ENCODE results near the gene OLA1.

The OLA1 gene

GRCh38 chr2:174076975-174077374 lies 171.4 kb downstream of the OLA1 start:
- H3K27ac ChIP-seq (ENCODE audit: insufficient read depth, low read depth, low read length, poor library complexity, severe bottlenecking), result no peak overlapping the region
- peaks cover 5% of the 10 kb centered on the region for H3K36me3 ChIP-seq (ENCODE audit: control insufficient read depth, insufficient read depth, low read length)
- no peaks in the 10 kb centered on the region for H3K9me3 ChIP-seq (ENCODE audit: control insufficient read depth, low read length)
- H3K27me3 ChIP-seq (ENCODE audit: control insufficient read depth, insufficient read depth, low read length, poor library complexity, severe bottlenecking), result no peaks in the 10 kb centered on the region
- 91 to 100% methylated on average over 1 of the region's 1 CpG for WGBS, 2 experiments
- H3K4me3 ChIP-seq (ENCODE audit: insufficient read depth, low read depth, low read length), result no peak overlapping the region
- H3K4me1 ChIP-seq (ENCODE audit: control insufficient read depth, insufficient read depth, low read length), result peaks cover 9% of the 10 kb centered on the region

- Histone ChIP-seq H3K36me3 (ENCODE audit: control insufficient read depth, insufficient read depth, low read length) (peaks cover 5% of the 10 kb centered on the region), H3K4me1 (ENCODE audit: control insufficient read depth, insufficient read depth, low read length) (peaks cover 9% of the 10 kb centered on the region), H3K27me3 (ENCODE audit: control insufficient read depth, insufficient read depth, low read length, poor library complexity, severe bottlenecking) (no peaks in the 10 kb centered on the region), H3K4me3 (ENCODE audit: insufficient read depth, low read depth, low read length) (no peak overlapping the region), H3K27ac (ENCODE audit: insufficient read depth, low read depth, low read length, poor library complexity, severe bottlenecking) (no peak overlapping the region), H3K9me3 (ENCODE audit: control insufficient read depth, low read length) (no peaks in the 10 kb centered on the region)
- 92 to 100% methylated on average over 1 to 2 of the region's 2 CpGs for WGBS, 2 experiments
Observed at GRCh38 chr2:174076040-174076439, 172.3 kb downstream of the OLA1 start.

DNA sequence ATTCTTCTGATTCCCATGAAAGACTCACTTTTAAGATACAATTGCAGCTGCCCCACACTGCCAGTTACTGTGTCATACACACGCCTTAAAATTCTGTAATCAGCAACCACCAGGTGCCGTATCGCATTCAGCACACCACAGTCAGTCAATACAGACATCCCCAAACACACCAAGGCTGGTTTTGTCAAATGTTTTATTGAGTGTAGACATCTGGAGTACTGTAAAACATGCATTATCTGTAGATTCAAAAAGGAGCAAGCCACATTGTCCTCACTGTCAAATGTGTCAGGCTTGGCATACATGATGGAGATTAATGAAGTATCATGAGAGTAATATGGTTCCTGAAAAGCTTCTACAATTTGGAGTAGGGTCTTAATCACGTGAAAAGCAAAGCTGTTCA lies 173.5 kb downstream of the OLA1 start:
- Histone ChIP-seq H3K4me3 (ENCODE audit: insufficient read depth, low read depth, low read length) (no peak overlapping the region), H3K9me3 (ENCODE audit: control insufficient read depth, low read length) (no peaks in the 10 kb centered on the region), H3K4me1 (ENCODE audit: control insufficient read depth, insufficient read depth, low read length) (peaks cover 9% of the 10 kb centered on the region), H3K27ac (ENCODE audit: insufficient read depth, low read depth, low read length, poor library complexity, severe bottlenecking) (no peak overlapping the region), H3K36me3 (ENCODE audit: control insufficient read depth, insufficient read depth, low read length) (peaks cover 5% of the 10 kb centered on the region), H3K27me3 (ENCODE audit: control insufficient read depth, insufficient read depth, low read length, poor library complexity, severe bottlenecking) (no peaks in the 10 kb centered on the region)
- WGBS, 2 experiments, result 95 to 97% methylated on average over 1 to 4 of the region's 4 CpGs

- H3K27me3 ChIP-seq (ENCODE audit: control insufficient read depth, insufficient read depth, low read length, poor library complexity, severe bottlenecking), result no peaks in the 10 kb centered on the region
- no peak overlapping the region for H3K4me3 ChIP-seq (ENCODE audit: insufficient read depth, low read depth, low read length)
- H3K9me3 ChIP-seq (ENCODE audit: control insufficient read depth, low read length), result no peaks in the 10 kb centered on the region
- H3K27ac ChIP-seq (ENCODE audit: insufficient read depth, low read depth, low read length, poor library complexity, severe bottlenecking), result no peak overlapping the region
- H3K36me3 ChIP-seq (ENCODE audit: control insufficient read depth, insufficient read depth, low read length), result peaks cover 5% of the 10 kb centered on the region
- no peaks in the 10 kb centered on the region for H3K4me1 ChIP-seq (ENCODE audit: control insufficient read depth, insufficient read depth, low read length)
- 91 to 96% methylated on average over 4 of the region's 4 CpGs for WGBS, 2 experiments
Observed at GRCh38 chr2:174072857-174073256, 175.5 kb downstream of the OLA1 start.

DNA sequence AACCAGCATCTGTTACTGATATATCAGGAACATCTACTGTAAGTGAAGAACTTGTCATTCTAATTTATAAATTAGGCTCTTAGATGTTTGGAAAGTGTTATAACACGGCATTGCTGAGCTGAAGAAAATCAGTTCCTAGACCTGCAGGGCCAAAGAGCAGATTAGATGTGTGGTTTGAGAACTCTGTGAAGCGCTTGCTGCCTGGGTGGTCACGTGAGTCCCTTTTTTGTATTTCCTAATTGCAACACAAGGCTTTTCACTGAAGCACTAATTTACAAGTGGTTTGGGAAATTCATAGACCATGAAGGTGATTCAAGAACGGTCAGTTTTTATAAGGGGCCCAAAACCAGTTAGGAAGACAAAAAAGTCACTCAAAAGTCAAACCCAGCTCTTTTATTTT lies 176.3 kb downstream of the OLA1 start:
- Histone ChIP-seq H3K27me3 (ENCODE audit: control insufficient read depth, insufficient read depth, low read length, poor library complexity, severe bottlenecking) (no peaks in the 10 kb centered on the region), H3K27ac (ENCODE audit: insufficient read depth, low read depth, low read length, poor library complexity, severe bottlenecking) (no peak overlapping the region), H3K36me3 (ENCODE audit: control insufficient read depth, insufficient read depth, low read length) (peaks cover 5% of the 10 kb centered on the region), H3K9me3 (ENCODE audit: control insufficient read depth, low read length) (no peaks in the 10 kb centered on the region), H3K4me1 (ENCODE audit: control insufficient read depth, insufficient read depth, low read length) (no peaks in the 10 kb centered on the region), H3K4me3 (ENCODE audit: insufficient read depth, low read depth, low read length) (no peak overlapping the region)
- 73 to 77% methylated on average over 4 of the region's 4 CpGs for WGBS, 2 experiments

- H3K9me3 ChIP-seq (ENCODE audit: control insufficient read depth, low read length), result no peaks in the 10 kb centered on the region
- H3K36me3 ChIP-seq (ENCODE audit: control insufficient read depth, insufficient read depth, low read length), result peaks cover 5% of the 10 kb centered on the region
- H3K27ac ChIP-seq (ENCODE audit: insufficient read depth, low read depth, low read length, poor library complexity, severe bottlenecking), result no peak overlapping the region
- 91 to 96% methylated on average over 2 to 3 of the region's 3 CpGs for WGBS, 2 experiments
- no peaks in the 10 kb centered on the region for H3K27me3 ChIP-seq (ENCODE audit: control insufficient read depth, insufficient read depth, low read length, poor library complexity, severe bottlenecking)
- H3K4me1 ChIP-seq (ENCODE audit: control insufficient read depth, insufficient read depth, low read length), result no peaks in the 10 kb centered on the region
- H3K4me3 ChIP-seq (ENCODE audit: insufficient read depth, low read depth, low read length), result no peak overlapping the region
Observed at GRCh38 chr2:174071321-174071720, 177.0 kb downstream of the OLA1 start.

GRCh38 chr2:174070281-174070680 lies 178.1 kb downstream of the OLA1 start:
- no peak overlapping the region for H3K27ac ChIP-seq (ENCODE audit: insufficient read depth, low read depth, low read length, poor library complexity, severe bottlenecking)
- H3K4me3 ChIP-seq (ENCODE audit: insufficient read depth, low read depth, low read length), result no peak overlapping the region
- H3K27me3 ChIP-seq (ENCODE audit: control insufficient read depth, insufficient read depth, low read length, poor library complexity, severe bottlenecking), result no peaks in the 10 kb centered on the region
- 89 to 91% methylated on average over 7 of the region's 7 CpGs for WGBS, 2 experiments
- H3K36me3 ChIP-seq (ENCODE audit: control insufficient read depth, insufficient read depth, low read length), result peaks cover 5% of the 10 kb centered on the region
- no peaks in the 10 kb centered on the region for H3K4me1 ChIP-seq (ENCODE audit: control insufficient read depth, insufficient read depth, low read length)
- no peaks in the 10 kb centered on the region for H3K9me3 ChIP-seq (ENCODE audit: control insufficient read depth, low read length)

- WGBS, 2 experiments, result 96 to 100% methylated on average over 1 of the region's 2 CpGs
- no peaks in the 10 kb centered on the region for H3K9me3 ChIP-seq (ENCODE audit: control insufficient read depth, low read length)
Observed at GRCh38 chr2:174067815-174068214, 180.5 kb downstream of the OLA1 start.

DNA sequence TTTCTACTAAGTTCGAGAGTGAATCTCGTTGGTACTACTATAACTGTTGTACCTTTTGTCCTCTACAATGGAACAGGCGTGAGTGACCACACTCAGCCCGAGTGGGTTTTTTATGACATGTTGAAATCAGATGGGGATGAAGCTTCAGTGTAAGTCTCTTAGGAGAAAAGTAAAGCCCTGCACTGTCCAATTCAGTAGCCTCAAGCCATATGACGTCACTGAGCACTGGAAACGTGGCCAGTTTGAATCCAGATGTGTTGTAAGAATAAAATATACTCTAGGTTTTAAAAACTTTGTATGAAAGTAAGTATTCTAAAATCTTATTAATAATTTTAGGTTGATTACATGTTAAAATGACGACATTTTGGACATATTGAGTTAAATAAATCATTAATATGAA lies 181.5 kb downstream of the OLA1 start:
- Histone ChIP-seq H3K27ac (ENCODE audit: insufficient read depth, low read depth, low read length, poor library complexity, severe bottlenecking) (no peak overlapping the region), H3K4me1 (ENCODE audit: control insufficient read depth, insufficient read depth, low read length) (peaks cover 15% of the 10 kb centered on the region), H3K9me3 (ENCODE audit: control insufficient read depth, low read length) (no peaks in the 10 kb centered on the region), H3K4me3 (ENCODE audit: insufficient read depth, low read depth, low read length) (no peak overlapping the region), H3K27me3 (ENCODE audit: control insufficient read depth, insufficient read depth, low read length, poor library complexity, severe bottlenecking) (peaks cover 4% of the 10 kb centered on the region), H3K36me3 (ENCODE audit: control insufficient read depth, insufficient read depth, low read length) (no peaks in the 10 kb centered on the region)
- 89 to 93% methylated on average over 6 to 7 of the region's 7 CpGs for WGBS, 2 experiments

More at GRCh38 chr2:174067815-174068214, 180.5 kb downstream of the OLA1 start:
- no peaks in the 10 kb centered on the region for H3K36me3 ChIP-seq (ENCODE audit: control insufficient read depth, insufficient read depth, low read length)
- no peak overlapping the region for H3K27ac ChIP-seq (ENCODE audit: insufficient read depth, low read depth, low read length, poor library complexity, severe bottlenecking)
- H3K4me1 ChIP-seq (ENCODE audit: control insufficient read depth, insufficient read depth, low read length), result peaks cover 10% of the 10 kb centered on the region
- H3K4me3 ChIP-seq (ENCODE audit: insufficient read depth, low read depth, low read length), result no peak overlapping the region
- peaks cover 4% of the 10 kb centered on the region for H3K27me3 ChIP-seq (ENCODE audit: control insufficient read depth, insufficient read depth, low read length, poor library complexity, severe bottlenecking)

DNA sequence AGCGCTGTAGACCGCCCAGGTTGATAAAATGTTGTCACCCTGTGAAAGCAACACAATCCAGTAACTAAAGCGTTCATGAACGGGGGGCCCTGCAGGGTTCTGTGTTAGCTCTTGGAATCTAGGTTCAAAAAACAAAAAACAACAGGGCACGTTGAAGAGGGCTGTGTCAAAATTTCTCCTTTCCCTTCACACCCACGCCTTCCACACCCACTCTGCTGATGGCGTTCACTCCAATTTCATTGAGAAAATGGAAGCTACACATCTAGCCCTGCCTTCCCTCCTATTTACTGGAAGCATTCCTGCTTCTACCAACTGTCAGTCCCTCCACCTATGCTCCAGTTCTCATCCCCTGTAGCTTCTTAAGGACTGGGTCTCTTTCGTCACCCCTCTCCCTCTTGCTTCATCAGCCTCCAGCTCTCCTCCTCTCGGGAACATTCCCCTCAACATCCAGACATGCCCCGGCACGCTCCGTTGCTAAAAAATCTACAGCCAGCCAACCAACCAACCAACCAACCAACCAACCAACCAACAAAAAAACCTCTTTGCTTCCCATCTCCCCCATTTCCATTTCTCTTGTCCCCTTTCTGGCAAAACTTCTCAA lies 184.7 kb downstream of the OLA1 start:
- Histone ChIP-seq H3K4me1 (ENCODE audit: control insufficient read depth, insufficient read depth, low read length) (peaks cover 18% of the 10 kb centered on the region), H3K4me3 (ENCODE audit: insufficient read depth, low read depth, low read length) (no peak overlapping the region), H3K9me3 (ENCODE audit: control insufficient read depth, low read length) (no peaks in the 10 kb centered on the region), H3K36me3 (ENCODE audit: control insufficient read depth, insufficient read depth, low read length) (no peaks in the 10 kb centered on the region), H3K27ac (ENCODE audit: insufficient read depth, low read depth, low read length, poor library complexity, severe bottlenecking) (no peak overlapping the region), H3K27me3 (ENCODE audit: control insufficient read depth, insufficient read depth, low read length, poor library complexity, severe bottlenecking) (peaks cover 4% of the 10 kb centered on the region)
- WGBS, 2 experiments, result 71 to 74% methylated on average over 12 of the region's 12 CpGs

GRCh38 chr2:174062934-174063333 lies 185.4 kb downstream of the OLA1 start:
- Histone ChIP-seq H3K27ac (ENCODE audit: insufficient read depth, low read depth, low read length, poor library complexity, severe bottlenecking) (no peak overlapping the region), H3K27me3 (ENCODE audit: control insufficient read depth, insufficient read depth, low read length, poor library complexity, severe bottlenecking) (peaks cover 4% of the 10 kb centered on the region), H3K9me3 (ENCODE audit: control insufficient read depth, low read length) (no peaks in the 10 kb centered on the region), H3K36me3 (ENCODE audit: control insufficient read depth, insufficient read depth, low read length) (no peaks in the 10 kb centered on the region), H3K4me1 (ENCODE audit: control insufficient read depth, insufficient read depth, low read length) (peaks cover 18% of the 10 kb centered on the region), H3K4me3 (ENCODE audit: insufficient read depth, low read depth, low read length) (no peak overlapping the region)
- 33 to 37% methylated on average over 7 of the region's 7 CpGs for WGBS, 2 experiments

Measured in ectodermal cell (in vitro differentiated cells).